Transverse colon (tissue), 4 donors: Measurements from ENCODE around the gene SAXO1. TPM values are rescaled to one million over a fixed set of nuclear protein-coding genes. Genes with fewer than 3 reads are reported as not detected.

Source experiments
- DNase-seq: peaks from one replicate; pipeline ENCODE4 v3.0.0-alpha.2; 2019
- H3K27ac ChIP-seq, 4 donors: fragments of 200-600 bp; sonication (generic); 2 replicates each; pipeline ENCODE4 v1.5.1; 2016 to 2018; ENCODE audit warnings: inconsistent platforms in 4 of 4
- H3K27me3 ChIP-seq: fragments of 200-600 bp; sonication (generic); 2 replicates; pipeline ENCODE4 v1.5.1; 2017; ENCODE audit warnings: inconsistent platforms
- H3K36me3 ChIP-seq, 4 donors: fragments of 200-600 bp; sonication (generic); 2 replicates each; pipeline ENCODE4 v1.5.1; 2017 to 2019; ENCODE audit warnings: inconsistent platforms in 4 of 4
- H3K4me1 ChIP-seq, 4 donors: fragments of 200-600 bp; sonication (generic); 2 replicates each; pipeline ENCODE4 v1.5.1; 2017 to 2020; ENCODE audit warnings: inconsistent platforms in 4 of 4
- H3K4me3 ChIP-seq, 4 donors: fragments of 200-600 bp; sonication (generic); 1 replicate in 1 of 4; 2 replicates in 3 of 4; pipeline versions ENCODE4 v1.5.1 to v1.6.1; 2017 to 2019; ENCODE audit warnings: inconsistent platforms in 4 of 4
- H3K9me3 ChIP-seq, 2 donors: fragments of 200-600 bp; sonication (generic); 2 replicates each; pipeline ENCODE4 v1.5.1; 2017 to 2019; ENCODE audit warnings: inconsistent platforms in 2 of 2
- CTCF ChIP-seq, 5 experiments: fragments of 200-600 bp in 3 of 5; fragments of 450-650 bp in 2 of 5; sonication (generic) in 3 of 5; IDR thresholded peaks; 1 replicate in 2 of 5; 2 replicates in 3 of 5; pipeline ENCODE4 v1.5.1; 2016 to 2017; ENCODE audit warnings: antibody characterized with exemption in 5 of 5, inconsistent platforms in 3 of 5, mild to moderate bottlenecking in 2 of 5, moderate library complexity in 1 of 5
- EP300 ChIP-seq: sonication (generic); formaldehyde crosslinking; IDR thresholded peaks from one replicate; pipeline ENCODE4 v1.6.1; 2017; ENCODE audit warnings: antibody characterized with exemption, low read depth
- POLR2A ChIP-seq: fragments of 450-650 bp; IDR thresholded peaks from one replicate; pipeline ENCODE4 v1.6.1; 2016; ENCODE audit warnings: antibody characterized with exemption, mild to moderate bottlenecking, moderate library complexity
- POLR2AphosphoS5 ChIP-seq, 3 donors: sonication (generic); formaldehyde crosslinking; IDR thresholded peaks; one replicate each; pipeline ENCODE4 v1.6.1; 2016; ENCODE audit warnings: antibody characterized with exemption in 3 of 3
- WGBS, 2 donors: methylation state at CpG; one replicate each; pipeline ENCODE4 v1.1.5; 2018; ENCODE audit warnings: low coverage in 1 of 2; 5-methylcytosine and 5-hydroxymethylcytosine counted together
- in situ Hi-C, 4 donors: fragments of 200-750 bp; cut with MboI; loops; one replicate each; pipeline versions ENCODE4 v1.15.0 to v1.15.1; 2017; ENCODE audit warnings: low sequenced_read_pairs in 3 of 4, low pct_ligation_motif_present in 1 of 4, low pct_unique_long_range_greater_than_20kb in 1 of 4
- intact Hi-C: fragments of 100-400 bp; cut with DNase I; formaldehyde crosslinking; loops from one replicate; pipeline ENCODE4 v1.15.1; 2023; ENCODE audit warnings: low total_unique reads
- total RNA-seq, 4 donors: library from RNA; depleted of rRNA; stranded (reverse); fragments of >200 nt; gene quantifications; one replicate each; pipeline ENCODE4 v1.1.0, GENCODE V29; 2016

SAXO1 gene
- total RNA-seq, 4 donors from 2014 or later = 0.41 TPM; not detected in 3

- intact Hi-C loops = no loop called here
- H3K9me3 ChIP-seq = no peaks in the 10 kb centered on the region
- H3K36me3 ChIP-seq = no peaks in the 10 kb centered on the region
- H3K27me3 ChIP-seq = no peaks in the 10 kb centered on the region
- no peak for DNase-seq
- in situ Hi-C loops = loop anchor here in 3 of 4 donors (10.0 to 25.0 kb wide), 4 partner anchors 599 to 1499 kb away; no protein-coding TSS in a partner anchor
- H3K4me1 ChIP-seq = no peaks in the 10 kb centered on the region
- no peak overlapping the region for H3K4me3 ChIP-seq
- TF ChIP-seq EP300 (no peak), POLR2A (no peak), POLR2AphosphoS5 (IDR thresholded peaks at IDR 0.05) (no peak), CTCF (IDR thresholded peaks at IDR 0.05) (no peak)
- no peak overlapping the region for H3K27ac ChIP-seq
- 98 to 100% methylated on average over 1 to 5 of the region's 5 CpGs for WGBS, 2 donors
Observed at GRCh38 chr9:19036611-19037010, 3.6 kb upstream of the SAXO1 start.

- peaks cover 7% of the 10 kb centered on the region for H3K27me3 ChIP-seq
- TF ChIP-seq EP300 (no peak), POLR2AphosphoS5 (IDR thresholded peaks at IDR 0.05) (no peak), CTCF (IDR thresholded peaks at IDR 0.05) (no peak), POLR2A (no peak)
- H3K4me1 ChIP-seq = no peaks in the 10 kb centered on the region
- no peak for DNase-seq
- in situ Hi-C loops = loop anchor here in 3 of 4 donors (10.0 to 25.0 kb wide), 4 partner anchors 595 to 1495 kb away; no protein-coding TSS in a partner anchor
- intact Hi-C loops = loop anchor here (5.0 kb wide), 1 partner anchor 775 kb away; no protein-coding TSS in a partner anchor
- no peaks in the 10 kb centered on the region for H3K36me3 ChIP-seq
- WGBS, 2 donors = 76 to 86% methylated on average over 3 to 13 of the region's 14 CpGs
- H3K9me3 ChIP-seq = no peaks in the 10 kb centered on the region
- H3K4me3 ChIP-seq = no peak overlapping the region
- no peak overlapping the region for H3K27ac ChIP-seq
Observed at GRCh38 chr9:19032406-19032805, 603 bp downstream of the SAXO1 start.

- Histone ChIP-seq H3K27me3 (peaks cover 7% of the 10 kb centered on the region), H3K4me1 (no peaks in the 10 kb centered on the region), H3K36me3 (no peaks in the 10 kb centered on the region), H3K9me3 (no peaks in the 10 kb centered on the region), H3K4me3 (no peak overlapping the region), H3K27ac (no peak overlapping the region)
- no peak for TF ChIP-seq EP300
- intact Hi-C loops = loop anchor here (5.0 kb wide), 1 partner anchor 774 kb away; no protein-coding TSS in a partner anchor
- in situ Hi-C loops = loop anchor here in 3 of 4 donors (10.0 to 25.0 kb wide), 4 partner anchors 594 to 1494 kb away; no protein-coding TSS in a partner anchor
- 88 to 100% methylated on average over 1 of the region's 1 CpG for WGBS, 2 donors
- no peak for DNase-seq
Observed at GRCh38 chr9:19030899-19031298, 2.1 kb downstream of the SAXO1 start.

GRCh38 chr9:19028835-19029451 is 4.1 kb downstream of the SAXO1 start:
- H3K27ac ChIP-seq = no peak overlapping the region
- H3K4me3 ChIP-seq = no peak overlapping the region
- DNase-seq = peak; percentile 29
- 33 to 36% methylated on average over 4 to 8 of the region's 8 CpGs for WGBS, 2 donors
- no peak for TF ChIP-seq EP300
- no peak for TF ChIP-seq POLR2A
- peak; percentile 70 to 75 (median 72) for TF ChIP-seq CTCF (IDR thresholded peaks at IDR 0.05)
- intact Hi-C loops = loop anchor here (10.0 kb wide), 1 partner anchor 1224 kb away; no protein-coding TSS in a partner anchor
- no peaks in the 10 kb centered on the region for H3K9me3 ChIP-seq
- H3K27me3 ChIP-seq = peaks cover 7% of the 10 kb centered on the region
- H3K4me1 ChIP-seq = no peaks in the 10 kb centered on the region
- no peaks in the 10 kb centered on the region for H3K36me3 ChIP-seq
- in situ Hi-C loops = loop anchor here (10.0 to 25.0 kb wide), 4 partner anchors 592 to 1492 kb away; no protein-coding TSS in a partner anchor
